ENCODE data around the gene NCOA5.
A peak's percentile ranks its signal among the peaks of the same experiment; 100 is the strongest.
"Not testable (repeated sequence)": the region's sequence is repeated elsewhere in the genome, so short reads cannot be mapped to it uniquely, and the experiment has no call there.

Gene NCOA5

DNA sequence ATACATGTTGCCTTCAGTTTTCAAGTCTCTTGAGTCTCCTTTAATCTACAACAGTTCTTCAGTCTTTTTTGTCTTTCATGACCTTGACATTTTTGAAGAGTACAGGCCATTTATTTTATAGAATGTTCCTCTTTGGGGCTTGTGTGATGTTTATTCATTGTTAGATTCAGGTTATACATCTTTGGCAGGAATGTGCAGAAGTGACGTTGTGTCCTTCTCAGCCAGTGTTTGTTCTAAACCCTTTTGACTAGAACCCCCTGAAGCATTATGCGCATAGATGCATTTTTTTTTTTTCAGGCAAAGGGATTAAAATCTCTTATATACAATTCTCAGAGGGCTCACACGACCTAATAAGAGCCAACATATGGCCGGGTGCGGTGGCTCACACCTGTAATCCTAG, 11.2 kb upstream of the NCOA5 start:
- CTCF ChIA-PET: no interaction called here
- no peak for DNase-seq (ENCODE audit: low read depth, low spot score)
- POLR2A ChIA-PET: no interaction called here
- TF ChIP-seq CTCF (IDR thresholded peaks at IDR 0.05; ENCODE audit: insufficient read depth, low read length, missing control alignments): no peak
- no peak overlapping the region for H3K4me3 ChIP-seq (ENCODE audit: low read depth, low read length)

DNA sequence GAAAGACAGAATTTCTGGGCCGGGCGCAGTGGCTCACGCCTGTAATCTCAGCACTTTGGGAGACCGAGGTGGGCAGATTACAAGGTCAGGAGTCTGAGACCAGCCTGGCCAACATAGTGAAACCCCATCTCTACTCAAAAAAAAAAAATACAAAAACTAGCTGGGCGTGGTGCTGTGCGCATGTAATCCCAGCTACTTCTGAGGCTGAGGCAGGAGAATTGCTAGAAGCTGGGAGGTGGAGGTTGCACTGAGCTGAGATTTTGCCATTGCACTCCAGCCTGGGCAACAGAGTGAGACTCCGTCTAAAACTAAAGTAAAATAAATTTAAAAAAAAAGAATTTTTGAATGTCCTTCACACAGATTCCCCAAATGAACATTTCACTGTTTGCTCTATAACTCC, 10.7 kb upstream of the NCOA5 start:
- DNase-seq (ENCODE audit: low read depth, low spot score); CTCF ChIA-PET; POLR2A ChIA-PET; H3K4me3 ChIP-seq (ENCODE audit: low read depth, low read length): not testable (repeated sequence)

DNA sequence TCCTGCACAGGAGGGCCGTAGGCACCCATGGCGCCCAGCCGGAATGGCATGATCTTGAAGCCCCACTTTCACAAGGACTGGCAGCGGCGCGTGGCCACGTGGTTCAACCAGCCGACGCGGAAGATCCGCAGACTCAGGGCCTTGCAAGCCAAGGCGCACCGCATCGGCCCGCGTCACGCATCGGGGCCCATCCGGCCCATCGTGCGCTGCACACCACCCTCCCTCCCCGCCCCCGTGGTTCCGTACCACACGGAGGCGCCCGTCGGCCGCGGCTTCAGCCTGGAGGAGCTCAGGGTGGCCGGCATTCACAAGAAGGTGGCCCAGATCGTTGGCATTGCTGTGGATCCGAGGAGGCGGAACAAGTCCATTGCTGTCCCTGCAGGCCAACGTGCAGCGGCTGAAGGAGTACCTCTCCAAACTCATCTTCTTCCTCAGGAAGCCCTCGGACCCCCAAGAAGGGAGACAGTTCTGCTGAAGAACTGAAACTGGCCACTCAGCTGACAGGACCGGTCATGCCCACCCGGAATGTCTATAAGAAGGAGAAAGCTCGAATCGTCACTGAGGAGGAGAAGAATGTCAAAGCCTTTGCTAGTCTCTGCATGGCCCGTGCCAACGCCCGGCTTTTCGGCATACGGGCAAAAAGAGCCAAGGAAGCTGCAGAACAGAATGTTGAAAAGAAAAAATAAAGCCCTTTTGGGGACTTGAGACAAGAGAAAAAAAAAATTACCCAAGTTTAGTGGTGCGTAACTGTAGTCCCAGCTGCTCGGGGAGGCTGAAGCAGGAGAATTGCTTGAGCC, 9.9 kb upstream of the NCOA5 start:
- no peak overlapping the region for H3K4me3 ChIP-seq (ENCODE audit: low read depth, low read length)
- ChIA-PET POLR2A (no interaction called here), CTCF (interaction anchor here (1.2 kb wide), 1 partner anchor 31 kb away, joined by 4 read pairs; no protein-coding TSS in a partner anchor)
- no peak for DNase-seq (ENCODE audit: low read depth, low spot score)
- no peak for TF ChIP-seq CTCF (IDR thresholded peaks at IDR 0.05; ENCODE audit: insufficient read depth, low read length, missing control alignments)

DNA sequence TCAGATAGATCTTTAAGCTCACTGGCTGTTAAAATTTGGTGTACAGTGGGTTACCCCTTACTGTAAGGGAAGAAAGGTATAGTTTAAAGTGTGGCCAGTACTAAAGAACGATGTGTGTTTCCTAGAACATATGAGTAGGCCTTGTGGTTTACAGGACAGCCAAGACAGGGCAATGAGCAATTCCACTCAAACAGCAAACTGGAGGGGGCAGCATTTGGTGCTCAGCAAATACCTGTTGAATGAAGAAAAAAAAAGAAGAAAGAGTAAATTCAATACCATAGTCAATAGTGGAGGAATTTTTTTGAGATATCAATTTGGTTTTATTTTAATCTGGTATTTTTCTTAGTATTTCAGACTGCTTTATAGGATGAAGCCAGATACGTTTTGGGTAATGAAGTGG, 3.8 kb upstream of the NCOA5 start:
- H3K4me3 ChIP-seq (ENCODE audit: low read depth, low read length): no peak overlapping the region
- no peak for TF ChIP-seq CTCF (IDR thresholded peaks at IDR 0.05; ENCODE audit: insufficient read depth, low read length, missing control alignments)
- ChIA-PET CTCF (no interaction called here), POLR2A (no interaction called here)
- DNase-seq (ENCODE audit: low read depth, low spot score): no peak

DNA sequence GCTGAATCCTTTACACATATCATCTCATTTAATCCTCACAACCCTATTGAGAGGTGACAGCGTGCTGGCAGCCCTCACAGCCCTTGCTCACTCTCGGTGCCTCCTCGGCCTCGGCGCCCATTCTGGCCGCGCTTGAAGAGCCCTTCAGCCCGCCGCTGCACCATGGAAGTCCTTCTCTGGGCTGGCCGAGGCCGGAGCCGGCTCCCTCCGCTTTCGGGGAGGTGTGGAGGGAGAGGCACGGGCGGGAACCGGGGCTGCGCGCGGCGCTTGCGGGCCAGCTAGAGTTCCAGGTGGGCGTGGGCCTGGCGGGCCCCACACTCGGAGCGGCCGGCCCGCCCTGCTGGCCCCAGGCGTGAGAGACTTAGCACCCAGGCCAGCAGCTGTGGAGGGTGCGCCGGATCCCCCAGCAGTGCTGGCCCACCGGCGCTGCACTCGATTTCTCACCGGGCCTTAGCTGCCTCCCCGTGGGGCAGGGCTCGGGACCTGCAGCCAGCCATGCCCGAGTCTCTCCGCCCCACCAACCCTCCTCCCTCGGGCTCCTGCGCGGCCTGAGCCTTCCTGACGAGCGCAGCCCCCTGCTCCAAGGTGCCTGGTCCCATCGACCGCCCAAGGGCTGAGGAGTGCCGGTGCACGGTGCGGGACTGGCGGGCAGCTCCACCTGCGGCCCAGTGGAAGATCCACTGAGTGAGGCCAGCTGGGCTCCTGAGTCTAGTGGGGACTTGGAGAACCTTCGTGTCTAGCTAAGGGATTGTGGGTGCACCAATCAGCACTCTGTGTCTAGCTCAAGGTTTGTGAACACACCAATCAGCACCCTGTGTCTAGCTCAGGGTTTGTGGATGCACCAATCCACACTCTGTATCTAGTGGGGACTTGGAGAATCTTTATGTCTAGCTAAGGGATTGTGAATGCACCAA, 2.1 kb upstream of the NCOA5 start:
- POLR2A ChIA-PET; DNase-seq (ENCODE audit: low read depth, low spot score); CTCF ChIA-PET; H3K4me3 ChIP-seq (ENCODE audit: low read depth, low read length): not testable (repeated sequence)

DNA sequence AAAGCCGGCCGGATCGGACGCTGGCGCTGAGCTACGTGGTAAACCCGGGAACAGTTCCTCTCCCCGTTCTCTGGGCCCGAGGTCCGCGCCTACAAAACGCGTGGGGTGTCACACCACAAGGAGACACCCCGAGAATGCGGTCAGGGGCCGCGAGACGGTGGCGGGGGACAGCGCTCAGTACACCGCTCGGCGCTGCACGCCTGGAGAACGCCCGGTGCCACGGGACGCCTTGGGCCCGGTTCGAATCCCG, 670 bp downstream of the NCOA5 start:
- CTCF ChIA-PET: interaction anchor here (0.6 to 2.5 kb wide), 13 partner anchors 9 to 972 kb away, joined by 3 to 17 read pairs (median 5); no protein-coding TSS in a partner anchor

More for the DNA sequence above, 670 bp downstream of the NCOA5 start:
- DNase-seq (ENCODE audit: low read depth, low spot score): no peak
- POLR2A ChIA-PET: no interaction called here
- TF ChIP-seq CTCF (IDR thresholded peaks at IDR 0.05; ENCODE audit: insufficient read depth, low read length, missing control alignments): no peak
- peak overlapping the region; percentile 92 for H3K4me3 ChIP-seq (ENCODE audit: low read depth, low read length)

Data from AG04449 (cell line).